Ectodermal cell (in vitro differentiated cells): ENCODE data around the gene LAMB2.

Source experiments
- H3K27ac ChIP-seq: 2 replicates; pipeline ENCODE4 v1.7.0; 2013; ENCODE audit warnings: mild to moderate bottlenecking, low read depth, low read length; ENCODE audit not compliant: insufficient read depth, poor library complexity, severe bottlenecking
- H3K27me3 ChIP-seq: 2 replicates; pipeline ENCODE4 v1.7.0; 2013; ENCODE audit warnings: mild to moderate bottlenecking, low read length; ENCODE audit not compliant: insufficient read depth, control insufficient read depth, poor library complexity, severe bottlenecking
- H3K36me3 ChIP-seq: one replicate; pipeline ENCODE4 v1.7.0; 2013; ENCODE audit warnings: low read length; ENCODE audit not compliant: control insufficient read depth, insufficient read depth
- H3K4me1 ChIP-seq: one replicate; pipeline ENCODE4 v1.7.0; 2013; ENCODE audit warnings: low read length; ENCODE audit not compliant: control insufficient read depth, insufficient read depth
- H3K4me3 ChIP-seq: 2 replicates; pipeline ENCODE4 v1.7.0; 2013; ENCODE audit warnings: low read depth, low read length, control low read depth; ENCODE audit not compliant: insufficient read depth
- H3K9me3 ChIP-seq: 2 replicates; pipeline ENCODE4 v1.7.0; 2013; ENCODE audit warnings: mild to moderate bottlenecking, low read length, moderate library complexity; ENCODE audit not compliant: control insufficient read depth
- WGBS, 2 experiments: methylation state at CpG; one replicate each; pipeline ENCODE4 v1.1.7; 2013; ENCODE audit warnings: missing lambda C conversion rate in 2 of 2; 5-methylcytosine and 5-hydroxymethylcytosine counted together

LAMB2 gene

GRCh38 chr3:49076646-49077045 lies 56.2 kb downstream of the LAMB2 start:
- H3K27ac ChIP-seq = no peak overlapping the region
- H3K4me3 ChIP-seq = no peak overlapping the region
- no peaks in the 10 kb centered on the region for H3K9me3 ChIP-seq
- H3K4me1 ChIP-seq = no peaks in the 10 kb centered on the region
- H3K36me3 ChIP-seq = peaks cover 49% of the 10 kb centered on the region
- no peaks in the 10 kb centered on the region for H3K27me3 ChIP-seq
- 97 to 98% methylated on average over 4 of the region's 4 CpGs for WGBS, 2 experiments

GRCh38 chr3:49076116-49076515 lies 56.7 kb downstream of the LAMB2 start:
- Histone ChIP-seq H3K4me3 (no peak overlapping the region), H3K27me3 (no peaks in the 10 kb centered on the region), H3K36me3 (peaks cover 54% of the 10 kb centered on the region), H3K4me1 (no peaks in the 10 kb centered on the region), H3K27ac (no peak overlapping the region), H3K9me3 (no peaks in the 10 kb centered on the region)
- 95 to 97% methylated on average over 13 of the region's 13 CpGs for WGBS, 2 experiments
